HTR-8/SVneo (cell line): Measurements from ENCODE around the gene MLX.
A peak's percentile ranks its signal among the peaks of the same experiment; 100 is the strongest.
"Not testable (repeated sequence)": the region's sequence is repeated elsewhere in the genome, so short reads cannot be mapped to it uniquely, and the experiment has no call there.

Experiments
- DNase-seq: peaks from one replicate; pipeline ENCODE4 v3.0.0; 2011; ENCODE audit warnings: low spot score, mixed read lengths; ENCODE audit not compliant: insufficient read length
- FAIRE-seq: peaks from 2 replicates; lab custom pipeline; 2011; peaks lifted over from hg19 to GRCh38; lab: Jason Lieb, UNC

Gene MLX

GRCh38 chr17:42577140-42577531 lies 10.2 kb downstream of the MLX start:
- FAIRE-seq (peak; percentile 9), DNase-seq (peak; percentile 40)

GRCh38 chr17:42577532-42578281 lies 10.8 kb downstream of the MLX start, which contains the start of gene PSMC3IP:
Gene PSMC3IP, minus strand, starts transcription at chr17:42577729. Its CDS starts 43 bp downstream, at chr17:42577686.
- FAIRE-seq (peak; percentile 78), DNase-seq (peak; percentile 98)

GRCh38 chr17:42578282-42578869 lies 11.5 kb downstream of the MLX start:
- peak; percentile 94 for DNase-seq
- FAIRE-seq, result no peak

GRCh38 chr17:42579794-42580551 lies 13.1 kb downstream of the MLX start:
- FAIRE-seq (no peak), DNase-seq (no peak)

- DNase-seq (no peak), FAIRE-seq (no peak)
Observed at GRCh38 chr17:42581744-42582270, 14.9 kb downstream of the MLX start.

GRCh38 chr17:42584880-42585279 lies 18.0 kb downstream of the MLX start:
- DNase-seq (no peak), FAIRE-seq (no peak)

GRCh38 chr17:42585353-42585752 lies 18.5 kb downstream of the MLX start:
- FAIRE-seq, result no peak
- no peak for DNase-seq

- FAIRE-seq (no peak), DNase-seq (no peak)
Observed at GRCh38 chr17:42586514-42587230, 19.8 kb downstream of the MLX start.

- no peak for FAIRE-seq
- DNase-seq, result no peak
Observed at GRCh38 chr17:42590886-42591285, 24.0 kb downstream of the MLX start.

- FAIRE-seq (no peak), DNase-seq (no peak)
Observed at GRCh38 chr17:42591411-42591810, 24.5 kb downstream of the MLX start.

GRCh38 chr17:42596386-42596785 lies 29.5 kb downstream of the MLX start:
- DNase-seq (no peak), FAIRE-seq (no peak)

- no peak for FAIRE-seq
- no peak for DNase-seq
Observed at GRCh38 chr17:42598905-42599304, 32.0 kb downstream of the MLX start.

GRCh38 chr17:42603318-42603717 lies 36.4 kb downstream of the MLX start:
- no peak for DNase-seq
- FAIRE-seq, result no peak

GRCh38 chr17:42607769-42608168 lies 40.9 kb downstream of the MLX start:
- FAIRE-seq (no peak), DNase-seq (no peak)

- DNase-seq, result no peak
- FAIRE-seq, result no peak
Observed at GRCh38 chr17:42608305-42609181, 41.6 kb downstream of the MLX start.

GRCh38 chr17:42609182-42609813 lies 42.4 kb downstream of the MLX start, which contains the start of the genes RETREG3 and TUBG1:
Gene RETREG3, minus strand, starts transcription at chr17:42609374. Its CDS starts 50 bp downstream, at chr17:42609324.
Gene TUBG1, plus strand, starts transcription at chr17:42609683. Its CDS starts 55 bp downstream, at chr17:42609738.
- peak; percentile 99 for DNase-seq
- FAIRE-seq, result peak; percentile 99

- DNase-seq, FAIRE-seq: not testable (repeated sequence)
Observed at GRCh38 chr17:42609814-42610801, 43.2 kb downstream of the MLX start.
